Stimulated activated CD4-positive, alpha-beta T cell treated with anti-CD3 and anti-CD28 coated beads, TNF-alpha, amount 100 ng/mL, for 4 hours (primary cell): ENCODE data around the gene BLOC1S5.
"Not testable (repeated sequence)": the region's sequence is repeated elsewhere in the genome, so short reads cannot be mapped to it uniquely, and the experiment has no call there.

Source experiments
- DNase-seq, 3 experiments: peaks; one replicate each; pipeline ENCODE4 v3.0.0-alpha.2; 2020; ENCODE audit warnings: low read depth in 3 of 3

The BLOC1S5 gene

DNA sequence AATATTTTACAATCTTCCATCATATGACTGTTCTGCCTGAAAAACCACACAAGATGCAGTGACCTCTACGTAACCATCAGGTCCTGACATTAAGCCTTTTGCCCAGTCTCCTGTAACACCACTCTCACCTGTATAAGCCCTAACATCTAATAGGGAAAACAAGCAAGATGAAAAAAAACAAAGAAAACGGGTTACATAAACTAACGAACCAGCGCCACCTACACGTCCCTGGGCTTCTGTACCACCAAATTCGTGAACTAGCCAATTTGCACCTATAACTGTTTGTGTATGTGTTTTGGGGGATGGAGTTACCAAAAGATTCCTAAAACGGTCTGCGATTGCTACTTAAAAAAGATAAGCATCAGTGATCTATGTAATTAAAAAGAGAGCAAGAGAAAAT is 70.2 kb downstream of the BLOC1S5 start:
- DNase-seq = no peak

DNA sequence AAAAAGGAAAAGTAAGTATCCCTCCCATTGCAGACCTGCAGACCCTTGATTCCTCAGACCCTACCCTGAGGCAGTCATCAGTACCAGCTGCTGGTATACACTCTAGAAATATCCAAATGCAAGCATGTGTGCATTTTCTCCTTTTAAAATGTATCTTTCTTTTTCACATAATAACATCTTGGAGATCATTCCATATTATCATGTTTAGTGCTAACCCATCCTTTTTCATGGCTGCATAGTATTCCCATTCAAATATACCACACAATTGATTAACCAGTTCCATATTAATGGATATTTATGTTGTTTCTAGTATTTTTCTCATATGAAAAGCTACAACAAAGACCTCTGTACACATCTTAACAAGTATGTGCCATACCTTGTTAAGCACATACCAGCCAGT is 70.8 kb downstream of the BLOC1S5 start:
- DNase-seq = no peak

DNA sequence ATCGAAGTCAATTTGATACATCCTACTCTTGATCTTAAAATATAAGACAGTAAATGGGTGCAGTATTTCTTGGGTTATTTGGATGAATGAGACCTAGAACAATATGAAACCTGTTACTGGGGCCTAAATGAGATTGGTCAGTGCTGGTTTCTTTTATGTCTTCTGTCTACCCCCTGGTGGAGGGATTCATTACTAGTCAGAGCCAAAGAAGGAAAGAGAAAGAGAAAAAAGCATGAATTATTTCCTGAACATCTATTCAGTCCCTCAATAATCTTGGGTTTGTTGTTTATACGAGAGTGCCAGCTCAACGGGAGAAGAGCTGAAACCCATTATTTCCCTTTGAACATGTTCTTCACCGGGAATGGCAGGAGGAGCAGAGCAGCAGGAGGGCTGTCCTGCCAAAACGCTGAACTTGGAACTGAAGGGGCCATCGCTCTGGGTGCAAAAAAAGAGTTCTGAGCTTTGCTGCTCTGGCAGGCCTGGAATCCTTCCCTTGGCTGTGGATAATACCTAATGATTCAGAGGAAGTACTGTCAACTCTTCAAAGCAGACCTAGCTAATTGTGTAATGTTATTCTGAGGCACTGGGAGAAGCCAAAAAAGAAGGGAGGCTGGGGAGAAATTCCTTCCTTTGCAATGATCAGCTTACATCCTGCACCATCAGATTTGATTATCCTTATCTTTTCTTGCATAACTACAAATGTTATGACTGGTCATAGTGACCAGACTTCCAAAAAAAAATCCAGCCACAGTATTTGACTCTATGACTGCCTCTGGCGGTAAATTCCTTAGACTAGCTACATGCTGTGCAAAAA is 72.0 kb downstream of the BLOC1S5 start:
- DNase-seq = no peak

DNA sequence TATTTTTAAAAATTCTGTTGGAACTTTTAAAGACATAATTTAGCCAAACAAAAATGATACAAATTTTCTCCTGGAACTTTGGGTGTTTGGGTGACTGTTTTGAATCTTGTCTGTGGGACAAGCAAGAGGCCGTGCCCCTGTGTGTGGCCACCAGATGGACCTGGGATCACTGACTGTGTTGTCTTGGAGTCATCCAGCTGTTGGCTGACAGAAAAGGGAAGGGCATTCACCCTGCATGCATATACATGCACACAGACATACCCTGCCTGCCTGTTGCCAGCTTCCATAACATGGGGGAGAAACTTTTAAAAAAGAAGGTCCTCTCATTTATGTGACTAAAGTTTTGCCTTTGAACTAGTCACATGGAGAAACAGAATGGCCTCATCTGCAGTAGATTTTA is 72.7 kb downstream of the BLOC1S5 start:
- no peak for DNase-seq

DNA sequence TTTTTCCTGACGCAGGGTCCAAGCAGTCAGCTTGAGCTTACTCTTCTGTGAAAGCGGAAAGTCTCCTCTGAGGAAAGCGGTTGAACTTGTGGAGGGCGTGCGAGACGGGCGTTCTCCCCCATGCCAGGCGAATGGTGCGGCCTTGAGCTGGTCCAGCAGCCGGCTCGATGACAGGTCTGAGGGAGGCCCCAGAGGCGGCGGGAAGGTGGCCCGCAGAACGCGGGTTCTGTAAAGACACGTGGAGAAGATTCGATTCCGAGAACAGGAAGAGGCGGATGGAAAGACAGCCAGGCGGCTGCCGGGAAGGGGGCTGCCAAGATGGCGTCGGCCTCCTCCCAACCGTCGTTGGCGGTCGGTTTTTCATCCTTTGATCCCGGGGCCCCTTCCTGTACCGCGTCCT is 78.0 kb downstream of the BLOC1S5 start:
- no peak for DNase-seq

DNA sequence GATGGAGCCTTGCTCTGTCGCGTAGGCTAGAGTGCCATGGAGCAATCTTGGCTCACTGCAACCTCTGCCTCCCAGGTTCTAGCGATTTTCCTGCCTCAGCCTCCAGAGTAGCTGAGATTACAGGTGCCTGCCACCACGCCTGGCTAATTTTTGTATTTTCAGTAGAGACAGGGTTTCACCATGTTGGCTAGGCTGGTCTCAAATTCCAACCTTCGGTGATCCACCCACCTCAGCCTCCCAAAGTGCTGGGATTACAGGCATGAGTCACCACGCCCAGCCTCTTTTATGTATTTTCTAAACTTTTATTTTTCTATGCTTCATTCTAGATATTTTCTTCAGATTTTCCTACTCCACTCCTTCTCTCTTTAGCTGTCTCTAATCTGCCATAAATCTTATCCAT is 80.2 kb downstream of the BLOC1S5 start:
- DNase-seq = not testable (repeated sequence)

DNA sequence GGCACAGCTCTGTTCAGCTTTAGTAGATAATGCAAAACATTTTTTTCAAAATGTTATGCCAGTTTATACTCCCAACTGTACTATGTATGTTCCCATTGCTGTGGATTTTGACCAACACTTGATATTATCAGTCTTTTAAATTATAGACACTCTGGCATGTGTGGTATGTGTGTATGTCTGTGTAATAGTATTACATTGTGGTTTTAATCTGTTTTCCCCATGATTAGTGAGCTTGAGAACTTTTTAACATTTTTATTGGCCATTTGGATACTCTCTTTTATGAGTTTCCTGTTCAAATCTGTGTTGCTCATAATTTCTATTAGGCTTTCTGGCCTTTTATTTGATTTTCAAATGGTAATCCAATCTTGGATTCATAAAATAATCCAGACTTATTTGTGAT is 84.4 kb downstream of the BLOC1S5 start:
- no peak for DNase-seq

DNA sequence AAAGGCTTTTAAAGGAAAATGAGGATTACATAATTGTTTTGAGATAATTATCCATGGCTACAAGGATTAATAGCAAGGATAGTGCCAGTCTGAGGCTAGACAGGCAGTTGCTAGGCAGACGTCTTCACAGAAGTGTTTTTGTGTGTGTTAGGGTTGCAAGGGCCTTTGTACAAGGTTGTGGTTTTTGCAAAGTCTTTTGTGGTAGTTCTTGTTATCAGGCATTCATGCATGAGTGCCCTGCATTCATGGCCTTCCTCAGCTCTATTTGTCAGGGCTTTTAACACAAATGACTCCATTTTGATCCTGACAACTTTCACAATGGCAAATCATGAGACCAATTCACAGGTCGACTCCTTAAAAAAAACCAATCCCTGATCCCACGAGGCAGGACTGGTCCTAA is 85.5 kb downstream of the BLOC1S5 start:
- no peak for DNase-seq

DNA sequence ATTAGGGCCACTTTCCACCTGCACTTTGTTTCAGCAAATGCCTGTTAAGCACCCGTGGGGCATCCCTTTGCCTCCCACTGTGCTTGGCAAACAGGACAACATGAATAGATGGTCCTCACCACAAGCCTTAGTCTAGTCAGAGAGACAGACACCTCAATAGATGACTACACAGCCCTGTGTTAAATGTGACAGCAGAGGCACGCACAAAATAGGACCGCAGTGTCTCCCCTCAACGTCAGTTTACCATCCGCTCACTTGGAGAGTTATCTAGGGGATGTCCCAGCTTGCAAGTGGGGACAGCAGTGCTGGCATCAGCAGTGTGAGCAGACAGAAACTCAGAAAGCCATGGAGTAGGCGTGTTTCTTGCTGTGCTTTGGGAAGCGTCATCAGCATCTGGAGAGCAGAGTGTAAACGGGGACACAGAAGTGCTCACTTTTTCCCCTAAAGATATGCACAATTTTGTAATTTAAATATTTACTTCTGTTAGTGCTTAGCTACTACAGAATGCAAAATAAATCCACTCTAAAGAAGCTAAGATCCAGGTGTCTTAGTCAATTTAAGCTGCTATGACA is 87.6 kb downstream of the BLOC1S5 start:
- no peak for DNase-seq

DNA sequence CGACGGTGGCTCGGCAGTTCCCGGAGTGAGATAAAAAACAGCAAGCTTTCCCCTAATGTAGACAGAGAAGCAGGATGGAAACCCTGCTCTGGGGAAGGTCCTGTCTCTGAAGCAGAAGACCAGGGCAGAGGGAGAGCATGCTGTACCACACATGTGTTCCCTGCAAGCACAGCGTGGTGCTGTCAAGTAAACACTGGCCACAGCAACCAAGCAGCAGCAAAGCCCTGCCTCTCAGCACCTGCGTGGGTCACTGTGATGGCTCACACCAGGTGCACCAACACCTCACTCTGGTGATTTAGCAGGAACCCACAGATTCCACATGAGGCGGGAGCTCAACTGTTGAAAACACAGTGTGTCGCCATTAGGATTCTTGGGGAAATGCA is 88.4 kb downstream of the BLOC1S5 start:
- DNase-seq = no peak

DNA sequence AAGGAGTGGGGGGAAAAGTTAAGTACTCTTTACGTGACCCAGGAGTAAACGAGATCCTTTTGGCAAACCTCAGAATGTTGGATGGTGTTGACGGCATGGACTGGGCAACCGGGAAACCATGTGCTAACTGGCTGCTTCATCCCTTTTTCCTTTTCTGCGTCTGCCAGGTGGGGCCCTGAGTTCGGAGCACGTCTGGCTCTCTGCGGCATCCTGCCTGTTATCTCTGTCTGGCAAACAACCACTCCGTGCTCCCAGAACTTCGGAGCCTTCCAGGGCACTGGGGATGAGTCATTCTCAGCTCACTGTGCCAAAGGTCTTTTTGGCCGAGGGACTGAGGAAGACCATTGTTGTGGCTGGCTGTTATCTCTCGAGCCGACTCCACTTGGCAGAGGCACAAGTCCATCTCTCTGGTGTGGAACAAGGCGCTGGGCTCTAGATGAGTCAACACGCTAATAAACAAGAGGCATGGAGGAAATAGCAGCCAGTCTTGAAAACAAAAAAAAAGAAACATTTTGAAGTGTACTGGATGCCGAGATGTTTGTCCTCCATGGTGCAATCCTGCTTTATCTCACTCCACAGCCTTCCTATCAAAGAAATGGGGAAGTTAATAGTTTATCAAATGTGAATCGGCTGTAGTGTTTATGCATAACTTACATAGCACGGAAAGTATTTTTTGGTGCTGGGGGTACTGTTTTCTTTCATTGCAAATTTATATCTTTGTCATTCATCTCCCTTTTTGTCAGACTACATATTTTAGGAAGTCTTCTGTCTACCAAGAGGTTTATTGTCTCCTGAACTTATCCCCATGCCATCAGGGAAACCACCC is 89.0 kb downstream of the BLOC1S5 start:
- no peak for DNase-seq

DNA sequence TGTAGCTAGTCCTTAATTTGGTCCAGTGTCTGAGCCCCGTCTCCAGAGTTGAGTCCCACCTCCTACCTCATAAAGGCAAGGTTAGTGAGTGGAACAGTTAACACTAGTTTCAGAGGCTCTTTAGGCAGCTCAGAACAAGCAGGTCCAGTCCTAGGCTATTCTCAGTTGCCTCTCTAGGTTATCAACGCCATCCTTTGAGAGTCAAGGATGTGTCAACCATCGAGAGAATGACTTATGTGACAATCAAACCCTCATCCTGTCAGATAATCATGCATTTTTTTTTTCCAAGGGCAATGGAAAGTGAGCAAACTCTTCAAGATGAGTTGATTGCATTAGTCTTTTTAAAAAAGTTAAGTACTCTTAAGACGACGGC is 89.6 kb downstream of the BLOC1S5 start:
- DNase-seq = no peak

DNA sequence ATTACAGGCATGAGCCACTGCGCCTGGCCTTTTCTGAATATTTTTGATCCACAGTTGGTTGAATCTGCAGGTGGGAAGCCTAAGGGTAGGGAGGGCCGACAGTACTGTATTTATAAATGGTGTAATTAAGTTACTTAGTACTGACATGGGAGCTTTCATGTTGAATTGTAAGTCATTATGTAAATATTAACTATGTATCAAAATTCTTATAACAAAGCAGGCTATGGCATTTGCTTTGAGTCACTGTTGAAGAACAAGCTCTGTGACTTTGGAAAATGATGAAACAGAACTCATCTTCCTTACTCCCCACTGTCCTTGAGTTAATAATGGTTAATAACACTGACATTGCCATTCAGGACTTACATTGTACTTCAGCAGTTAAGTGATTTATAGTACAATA is 90.6 kb downstream of the BLOC1S5 start:
- DNase-seq = no peak

DNA sequence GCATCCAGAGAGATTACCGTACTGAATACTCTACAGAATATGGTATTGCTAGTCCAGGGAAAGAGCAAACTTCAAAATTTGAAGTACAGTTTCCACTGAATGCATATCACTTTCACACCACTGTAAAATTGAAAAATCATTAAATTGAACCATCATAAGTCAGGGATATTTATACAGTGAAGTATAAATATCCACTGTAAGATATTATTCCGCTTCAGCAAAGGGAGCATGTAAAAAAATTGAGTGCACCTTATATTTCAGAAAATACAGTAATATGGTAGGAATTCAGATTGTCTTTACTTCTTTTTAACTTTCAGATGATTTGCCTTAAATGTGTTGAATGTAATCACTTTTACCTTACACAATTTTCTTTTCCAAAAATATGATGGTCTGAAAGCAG is 92.7 kb downstream of the BLOC1S5 start:
- no peak for DNase-seq

DNA sequence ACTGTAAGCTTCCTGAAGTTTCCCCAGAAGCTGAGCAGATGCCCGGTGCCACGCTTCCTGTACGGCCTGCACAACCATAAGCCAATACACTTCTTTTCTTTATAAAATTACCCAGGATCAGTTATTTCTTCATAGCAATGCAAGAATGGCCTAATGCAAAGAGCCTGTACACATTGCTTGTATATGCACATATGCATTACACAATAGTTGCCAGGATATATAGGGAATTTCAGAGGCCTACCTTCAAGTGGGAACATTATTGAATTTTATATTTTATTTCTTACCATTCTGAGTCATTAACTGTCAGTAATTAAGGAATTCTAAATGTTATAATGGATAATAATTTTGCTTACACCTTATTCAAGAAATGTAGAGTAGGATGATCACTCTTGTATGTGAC is 93.6 kb downstream of the BLOC1S5 start:
- no peak for DNase-seq
